ENCODE measurements around the gene PDXP. TPM values are rescaled to one million over a fixed set of nuclear protein-coding genes. Genes with fewer than 3 reads are reported as not detected.

Gene PDXP
- total and polyA plus RNA-seq, 2 of the 13 experiments (the other 11 are each of a cell fraction or from before 2014, with no cell fraction given) = 58.2 to 70.6 TPM

- no peaks in the 10 kb centered on the region for H3K27me3 ChIP-seq (ENCODE audit: control insufficient read depth in 1 of 2, insufficient read depth in 2 of 2, low read length in 2 of 2)
- CTCF ChIA-PET (ENCODE audit: low intra/inter-chr PET ratio, low total read pairs) = no interaction called here
- H3K4me2 ChIP-seq (ENCODE audit: low read depth, low read length) = peak overlapping the region; percentile 96
- no peaks in the 10 kb centered on the region for H3K9me3 ChIP-seq (ENCODE audit: low read length)
- H3K9ac ChIP-seq (ENCODE audit: insufficient read depth, low read depth, low read length) = peak overlapping the region; percentile 71
- H3K36me3 ChIP-seq (replicated peaks in 1 of 2; ENCODE audit: control insufficient read depth in 1 of 2, insufficient read depth in 2 of 2, low read length in 2 of 2) = peaks cover 0 to 2% of the 10 kb centered on the region in 2 experiments; a peak in 1 of 5 replicates
- FAIRE-seq (no peak), ATAC-seq (peak; percentile 20), DNase-seq (ENCODE audit: low spot score) (peak; percentile 75)
- peak overlapping the region; percentile 33 for H3K27ac ChIP-seq (ENCODE audit: extremely low read length, insufficient read depth, low read length)
- intact Hi-C loops (cut with micrococcal nuclease; ENCODE audit: unreplicated experiment) (loop anchor here (1.0 kb wide), 1 partner anchor 16 kb away; no protein-coding TSS in a partner anchor), in situ Hi-C loops (cut with HindIII; ENCODE audit: extremely low pct_ligation_motif_present, low pct_unique_long_range_greater_than_20kb) (no loop called here)
- peak overlapping the region; percentile 57 to 71 (median 59) for H3K4me3 ChIP-seq (replicated peaks in 1 of 3; ENCODE audit: insufficient read depth in 1 of 3, low read depth in 2 of 3, low read length in 3 of 3)
- under 1% methylated on average over 20 of the region's 42 CpGs for WGBS (ENCODE audit: low lambda C conversion rate)
- POLR2A ChIA-PET = interaction anchor here (0.6 to 6.0 kb wide), 7 partner anchors 9 to 323 kb away, joined by 3 to 120 read pairs (median 4); partner anchors contain the start of genes NOL12 and PDXP
- H4K20me1 ChIP-seq (ENCODE audit: insufficient read depth, low read length) = no peaks in the 10 kb centered on the region
- H3K79me2 ChIP-seq (ENCODE audit: insufficient read depth, low read length) = no peaks in the 10 kb centered on the region
- no peak overlapping the region for H2AFZ ChIP-seq (ENCODE audit: low read length)
- no TSS peak for BruUV-seq (replicated peaks)
- H3K4me1 ChIP-seq (ENCODE audit: insufficient read depth, low read length) = peaks cover 54% of the 10 kb centered on the region
- no peak for TF ChIP-seq LCORL (IDR thresholded peaks at IDR 0.05)
- peak; percentile 44; the same call in 1 of the 2 replicates for TF ChIP-seq LCORL (CRISPR knock-in tag; IDR thresholded peaks at IDR 0.05)
- TF ChIP-seq FOSL2 (CRISPR knock-in tag; IDR thresholded peaks at IDR 0.05) = peak; percentile 93
- no peak for TF ChIP-seq ZBTB38 (CRISPR knock-in tag; IDR thresholded peaks at IDR 0.05)
- peak in 1 of 2 experiments; percentile 61; a peak in 1 of 4 replicates for TF ChIP-seq KLF16 (CRISPR knock-in tag; IDR thresholded peaks at IDR 0.05)
- TF ChIP-seq KLF11 (CRISPR knock-in tag; IDR thresholded peaks at IDR 0.05) = peak; percentile 32; the same call in 1 of the 2 replicates
- peak; percentile 59; the same call in 1 of the 2 replicates for TF ChIP-seq KDM2A (CRISPR knock-in tag; IDR thresholded peaks at IDR 0.05; ENCODE audit: borderline replicate concordance, low read depth)
- 0 out of 4 replicates have a peak, but pooled peaks of 1 of the 2 experiments have one; percentile 13 for TF ChIP-seq ATF4 (CRISPR knock-in tag; IDR thresholded peaks at IDR 0.05)
- 0 out of 2 replicates have a peak, but pooled peaks have one; percentile 10 for TF ChIP-seq ZNF639 (CRISPR knock-in tag; conservative IDR thresholded peaks at IDR 0.05)
- peak; percentile 62; the same call in 1 of the 2 replicates for TF ChIP-seq PAXIP1 (CRISPR knock-in tag; conservative IDR thresholded peaks at IDR 0.05)
- TF ChIP-seq ZBTB25 (CRISPR knock-in tag; IDR thresholded peaks at IDR 0.05) = peak; percentile 56; the same call in 1 of the 2 replicates
- TF ChIP-seq HNRNPL (IDR thresholded peaks at IDR 0.05; ENCODE audit: low read depth, low read length) = no peak
- no peak for TF ChIP-seq RBM39 (IDR thresholded peaks at IDR 0.05; ENCODE audit: low read depth, low read length, poor library complexity, severe bottlenecking)
- no peak for TF ChIP-seq BORCS8-MEF2B (CRISPR knock-in tag; IDR thresholded peaks at IDR 0.05)
Measured at GRCh38 chr22:37676736-37677492, 18.4 kb downstream of the PDXP start.

All from HepG2 (cell line).